Measurements from ENCODE around the gene ZNF383.
"Not testable (repeated sequence)": the region's sequence is repeated elsewhere in the genome, so short reads cannot be mapped to it uniquely, and the experiment has no call there.

ZNF383 gene

GRCh38 chr19:37294246-37294645 is 76.2 kb downstream of the ZNF383 start:
- DNase-seq: not testable (repeated sequence)

All from NCI-H1048 (cell line).